H9 (cell line): Measurements from ENCODE around the gene LZTR1. TPM values are rescaled to one million over a fixed set of nuclear protein-coding genes. Genes with fewer than 3 reads are reported as not detected.
A peak's percentile ranks its signal among the peaks of the same experiment; 100 is the strongest.

Experiments used
- DNase-seq: peaks from one replicate; pipeline ENCODE4 v3.0.0-alpha.2; 2017
- H2AFZ ChIP-seq: one replicate; pipeline ENCODE4 v1.6.1; 2013; ENCODE audit warnings: mild to moderate bottlenecking, low read length, control low read depth, moderate library complexity
- H2AK5ac ChIP-seq: 2 replicates; pipeline ENCODE4 v1.6.1; 2013; ENCODE audit warnings: low read length, control low read depth, mixed read lengths; ENCODE audit not compliant: insufficient read length
- H2BK120ac ChIP-seq: one replicate; pipeline ENCODE4 v1.6.1; 2013; ENCODE audit warnings: low read depth, mild to moderate bottlenecking, low read length, control low read depth, inconsistent platforms; ENCODE audit not compliant: poor library complexity, severe bottlenecking
- H2BK12ac ChIP-seq: 2 replicates; pipeline ENCODE4 v1.6.1; 2013; ENCODE audit warnings: low read length, control low read depth, mixed read lengths, low read depth; ENCODE audit not compliant: insufficient read length
- H2BK15ac ChIP-seq: 2 replicates; pipeline ENCODE4 v1.6.1; 2013; ENCODE audit warnings: low read depth, low read length, control low read depth
- H2BK20ac ChIP-seq: one replicate; pipeline ENCODE4 v1.6.1; 2013; ENCODE audit warnings: low read depth, mild to moderate bottlenecking, low read length, control low read depth, inconsistent platforms; ENCODE audit not compliant: poor library complexity, severe bottlenecking
- H2BK5ac ChIP-seq: 2 replicates; pipeline ENCODE4 v1.6.1; 2013; ENCODE audit warnings: low read length, control low read depth, mixed read lengths; ENCODE audit not compliant: insufficient read length
- H3K14ac ChIP-seq: 2 replicates; pipeline ENCODE4 v1.6.1; 2013; ENCODE audit warnings: low read length, control low read depth; ENCODE audit not compliant: insufficient read depth
- H3K18ac ChIP-seq: 2 replicates; pipeline ENCODE4 v1.6.1; 2013; ENCODE audit warnings: low read depth, mild to moderate bottlenecking, mixed read lengths, low read length, control low read depth; ENCODE audit not compliant: insufficient read length
- H3K23ac ChIP-seq: 2 replicates; pipeline ENCODE4 v1.6.1; 2013; ENCODE audit warnings: low read length, control low read depth, mixed read lengths, low read depth; ENCODE audit not compliant: insufficient read length
- H3K23me2 ChIP-seq: 2 replicates; pipeline ENCODE4 v1.6.1; 2013; ENCODE audit warnings: low read depth, mild to moderate bottlenecking, mixed read lengths, low read length, control low read depth; ENCODE audit not compliant: insufficient read length, poor library complexity, severe bottlenecking
- H3K27ac ChIP-seq: 2 replicates; pipeline ENCODE4 v1.5.1; 2013; ENCODE audit warnings: low read length, control low read depth, mixed read lengths, low read depth; ENCODE audit not compliant: insufficient read length
- H3K27me3 ChIP-seq: 2 replicates; pipeline ENCODE4 v1.6.1; 2013; ENCODE audit warnings: low read length, control low read depth, inconsistent platforms; ENCODE audit not compliant: insufficient read depth
- H3K4ac ChIP-seq: 2 replicates; pipeline ENCODE4 v1.6.1; 2013; ENCODE audit warnings: low read depth, mild to moderate bottlenecking, control low read depth, inconsistent platforms, low read length, moderate library complexity
- H3K4me1 ChIP-seq: 2 replicates; pipeline ENCODE4 v1.6.1; 2013; ENCODE audit warnings: low read length, control low read depth, inconsistent platforms; ENCODE audit not compliant: insufficient read depth
- H3K4me2 ChIP-seq: 2 replicates; pipeline ENCODE4 v1.6.1; 2013; ENCODE audit warnings: low read length, control low read depth, mixed read lengths; ENCODE audit not compliant: insufficient read length, insufficient read depth
- H3K56ac ChIP-seq: 2 replicates; pipeline ENCODE4 v1.6.1; 2013; ENCODE audit warnings: low read depth, mild to moderate bottlenecking, mixed read lengths, low read length, control low read depth; ENCODE audit not compliant: insufficient read length
- H3K79me1 ChIP-seq: 2 replicates; pipeline ENCODE4 v1.6.1; 2013; ENCODE audit warnings: low read depth, mild to moderate bottlenecking, moderate library complexity, low read length, control low read depth, inconsistent platforms; ENCODE audit not compliant: insufficient read depth, poor library complexity, severe bottlenecking
- H3K79me2 ChIP-seq: 2 replicates; pipeline ENCODE4 v1.6.1; 2013; ENCODE audit warnings: low read length, control low read depth, inconsistent platforms; ENCODE audit not compliant: insufficient read depth
- H3K9ac ChIP-seq: 2 replicates; pipeline ENCODE4 v1.6.1; 2013; ENCODE audit warnings: low read length, control low read depth, mixed read lengths; ENCODE audit not compliant: insufficient read length; ENCODE audit errors: extremely low read depth
- H3K9me3 ChIP-seq: one replicate; pipeline ENCODE4 v1.6.1; 2013; ENCODE audit warnings: low read depth, low read length, inconsistent platforms; ENCODE audit not compliant: control insufficient read depth
- H3T11ph ChIP-seq: one replicate; pipeline ENCODE4 v1.6.1; 2013; ENCODE audit warnings: mild to moderate bottlenecking, low read length, control low read depth, inconsistent platforms
- H4K20me1 ChIP-seq: one replicate; pipeline ENCODE4 v1.6.1; 2013; ENCODE audit not compliant: control insufficient read depth, insufficient read length, insufficient read depth
- H4K5ac ChIP-seq: 2 replicates; pipeline ENCODE4 v1.6.1; 2013; ENCODE audit warnings: low read depth, mild to moderate bottlenecking, mixed read lengths, low read length, control low read depth; ENCODE audit not compliant: insufficient read length
- H4K8ac ChIP-seq: replicated peaks from 2 replicates; pipeline ENCODE4 v1.6.1; 2013; ENCODE audit warnings: low read length, control low read depth, mixed read lengths, low read depth; ENCODE audit not compliant: insufficient read length
- H4K91ac ChIP-seq: 2 replicates; pipeline ENCODE4 v1.6.1; 2013; ENCODE audit warnings: low read depth, mild to moderate bottlenecking, moderate library complexity, mixed read lengths, low read length, control low read depth; ENCODE audit not compliant: insufficient read length
- H3K27ac Mint-ChIP-seq, 3 experiments: 2 replicates in 2 of 3; 3 replicates in 1 of 3; pipeline ENCODE4 v1.8.0; 2020 to 2021; ENCODE audit warnings: mixed read lengths in 3 of 3, mild to moderate bottlenecking in 1 of 3, moderate library complexity in 1 of 3
- H3K27me3 Mint-ChIP-seq: 2 replicates; pipeline ENCODE4 v1.8.0; 2021; ENCODE audit warnings: low read depth, mild to moderate bottlenecking, moderate library complexity, mixed read lengths
- H3K36me3 Mint-ChIP-seq, 3 experiments: 2 replicates in 2 of 3; 3 replicates in 1 of 3; pipeline ENCODE4 v1.8.0; 2020 to 2021; ENCODE audit warnings: low read depth in 3 of 3, mixed read lengths in 3 of 3; ENCODE audit not compliant: insufficient read depth in 1 of 3
- H3K4me1 Mint-ChIP-seq, 2 experiments: 2 replicates each; pipeline ENCODE4 v1.8.0; 2020; ENCODE audit warnings: mixed read lengths in 2 of 2
- H3K4me3 Mint-ChIP-seq, 2 experiments: 2 replicates in 1 of 2; 3 replicates in 1 of 2; pipeline ENCODE4 v1.8.0; 2020 to 2021; ENCODE audit warnings: mild to moderate bottlenecking in 2 of 2, mixed read lengths in 2 of 2, moderate library complexity in 1 of 2
- H3K9me3 Mint-ChIP-seq, 2 experiments: 2 replicates in 1 of 2; 3 replicates in 1 of 2; pipeline ENCODE4 v1.8.0; 2020; ENCODE audit warnings: mild to moderate bottlenecking in 2 of 2, mixed read lengths in 2 of 2, moderate library complexity in 1 of 2
- CTCF ChIP-seq: fragments of 200-600 bp; sonication (generic); conservative IDR thresholded peaks from 3 replicates; pipeline ENCODE4 v1.8.0; 2021; ENCODE audit warnings: antibody characterized with exemption, mild to moderate bottlenecking
- WGBS: extraction: QIAGEN DNeasy Blood & Tissue Kit; methylation state at CpG from one replicate; pipeline ENCODE4 v1.1.7; 2013; ENCODE audit warnings: missing lambda C conversion rate, low lambda C conversion rate, mixed read lengths; ENCODE audit not compliant: insufficient read length; ENCODE audit errors: extremely low coverage; 5-methylcytosine and 5-hydroxymethylcytosine counted together
- total RNA-seq: library from RNA; stranded (reverse); gene quantifications from 2 replicates; pipeline ENCODE4 v1.2.1, GENCODE V29; 2021

Gene LZTR1
- total RNA-seq, 1 experiment from 2014 or later: 47.0 TPM

DNA sequence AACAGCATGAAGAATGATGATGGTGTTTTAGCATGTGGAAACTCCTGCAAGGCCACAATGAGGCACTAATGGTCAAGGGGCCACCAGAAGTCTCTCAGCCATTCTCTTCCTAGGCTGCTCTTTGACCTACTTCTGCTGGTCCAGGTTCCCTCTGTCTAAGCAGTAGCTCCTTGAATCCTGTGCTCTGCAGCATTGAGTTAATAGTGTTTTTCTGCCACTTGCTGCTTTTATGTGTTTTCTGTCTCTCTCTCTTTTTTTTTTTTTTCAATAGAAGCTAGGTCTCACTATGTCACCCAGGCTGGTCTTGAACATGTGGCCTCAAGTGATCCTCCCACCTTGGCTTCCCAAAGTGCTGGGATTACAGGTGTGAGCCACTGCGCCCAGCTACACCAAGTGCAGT is 35.1 kb upstream of the LZTR1 start:
- H3K9me3 ChIP-seq: no peaks in the 10 kb centered on the region
- Mint-ChIP-seq H3K4me3 (no peak overlapping the region), H3K27ac (peak overlapping the region in 1 of 3 experiments; percentile 40; a peak in 1 of 7 replicates), H3K36me3 (peaks cover 24 to 40% (median 38%) of the 10 kb centered on the region in 3 experiments; a peak in 6 of 7 replicates), H3K27me3 (no peaks in the 10 kb centered on the region; the same call in 1 of the 2 replicates), H3K4me1 (peaks cover 5 to 17% of the 10 kb centered on the region in 2 experiments), H3K9me3 (no peaks in the 10 kb centered on the region)
- H3K79me2 ChIP-seq: peaks cover 45% of the 10 kb centered on the region; the same call in 1 of the 2 replicates
- H2AK5ac ChIP-seq: no peak overlapping the region
- no peak overlapping the region for H3K4ac ChIP-seq
- TF ChIP-seq CTCF: no peak
- H3K18ac ChIP-seq: no peak overlapping the region
- H4K20me1 ChIP-seq: no peaks in the 10 kb centered on the region
- no peak overlapping the region for H2AFZ ChIP-seq
- DNase-seq: no peak
- H3K27ac ChIP-seq: no peak overlapping the region
- no peaks in the 10 kb centered on the region for H3K4me1 ChIP-seq
- H3K23me2 ChIP-seq: no peaks in the 10 kb centered on the region
- no peak overlapping the region for H2BK120ac ChIP-seq
- no peak overlapping the region for H3K23ac ChIP-seq
- no CpG with 5 or more reads among the region's 1 CpG for WGBS
- no peak overlapping the region for H3K9ac ChIP-seq
- no peak overlapping the region for H4K8ac ChIP-seq
- no peaks in the 10 kb centered on the region for H3K27me3 ChIP-seq
- no peak overlapping the region for H3K14ac ChIP-seq
- no peak overlapping the region for H4K5ac ChIP-seq
- no peak overlapping the region for H3T11ph ChIP-seq
- no peak overlapping the region for H2BK5ac ChIP-seq
- H2BK20ac ChIP-seq: no peak overlapping the region
- H4K91ac ChIP-seq: no peak overlapping the region
- no peak overlapping the region for H2BK12ac ChIP-seq
- H3K79me1 ChIP-seq: peaks cover 7% of the 10 kb centered on the region
- H3K4me2 ChIP-seq: no peak overlapping the region
- H2BK15ac ChIP-seq: no peak overlapping the region
- H3K56ac ChIP-seq: no peak overlapping the region
